Activated T-helper 1 cell treated with Interleukin-2 at 50 U/mL for 16 hours (primary cell): ENCODE measurements around the gene CENPW.

ENCODE experiments used
- DNase-seq: peaks from one replicate; pipeline ENCODE4 v3.0.0-alpha.2; 2020; ENCODE audit warnings: low read depth

CENPW gene

DNA sequence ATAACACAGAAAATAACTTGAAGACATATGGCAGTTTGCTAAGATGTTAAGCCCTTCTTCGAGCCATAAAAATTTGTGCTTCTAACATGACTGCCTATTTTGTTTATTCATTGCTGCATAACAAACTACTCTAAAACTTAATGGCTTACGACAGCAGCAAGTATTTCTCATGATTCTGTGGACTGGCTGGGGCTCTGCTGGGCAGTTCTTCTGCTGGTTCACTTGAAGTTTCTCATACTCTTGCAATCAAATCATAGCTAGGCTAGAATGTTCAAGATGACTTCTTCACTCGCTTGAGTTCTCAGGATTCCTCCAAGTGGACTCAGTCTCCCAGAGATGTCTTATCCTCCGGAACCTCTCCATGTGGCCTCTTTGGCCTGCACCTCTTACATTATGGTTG is 33.4 kb downstream of the CENPW start:
- no peak for DNase-seq

DNA sequence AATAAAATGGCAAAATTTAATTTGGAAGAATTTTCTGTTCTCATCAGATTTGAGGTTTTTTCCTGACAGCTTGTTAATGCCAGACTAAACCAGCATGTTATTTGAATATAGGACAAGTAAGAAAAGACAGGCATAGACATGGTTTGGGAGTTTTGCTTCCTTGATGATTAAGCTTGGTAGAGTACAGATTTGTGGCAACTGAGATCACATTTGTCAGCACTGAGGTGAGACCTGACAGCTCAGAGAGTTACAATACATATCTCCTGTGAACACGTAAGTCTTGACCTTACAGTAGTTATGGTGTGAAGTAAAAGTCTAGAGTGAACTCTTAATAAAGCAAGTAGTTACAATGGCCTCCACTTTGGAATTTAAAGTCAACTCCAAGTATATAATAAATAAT is 34.5 kb downstream of the CENPW start:
- no peak for DNase-seq

DNA sequence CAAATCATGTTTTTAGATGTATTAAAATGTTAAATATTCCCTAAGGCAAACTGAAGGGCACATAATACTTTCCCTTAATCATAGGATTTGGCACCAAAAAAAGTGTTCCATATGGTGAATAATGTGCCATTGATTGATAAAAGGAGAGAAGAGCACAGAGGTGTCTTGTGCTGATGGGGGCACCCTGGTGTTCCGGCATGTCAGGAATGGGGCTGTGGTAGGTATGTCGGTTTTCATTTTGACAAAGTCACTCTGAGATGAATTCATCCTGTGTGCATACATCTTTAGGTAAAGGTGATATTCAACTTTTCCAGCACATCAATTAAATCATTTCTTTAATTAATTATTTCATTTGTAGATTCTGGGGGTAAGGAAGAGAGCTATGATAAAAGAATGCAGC is 36.8 kb downstream of the CENPW start:
- no peak for DNase-seq

DNA sequence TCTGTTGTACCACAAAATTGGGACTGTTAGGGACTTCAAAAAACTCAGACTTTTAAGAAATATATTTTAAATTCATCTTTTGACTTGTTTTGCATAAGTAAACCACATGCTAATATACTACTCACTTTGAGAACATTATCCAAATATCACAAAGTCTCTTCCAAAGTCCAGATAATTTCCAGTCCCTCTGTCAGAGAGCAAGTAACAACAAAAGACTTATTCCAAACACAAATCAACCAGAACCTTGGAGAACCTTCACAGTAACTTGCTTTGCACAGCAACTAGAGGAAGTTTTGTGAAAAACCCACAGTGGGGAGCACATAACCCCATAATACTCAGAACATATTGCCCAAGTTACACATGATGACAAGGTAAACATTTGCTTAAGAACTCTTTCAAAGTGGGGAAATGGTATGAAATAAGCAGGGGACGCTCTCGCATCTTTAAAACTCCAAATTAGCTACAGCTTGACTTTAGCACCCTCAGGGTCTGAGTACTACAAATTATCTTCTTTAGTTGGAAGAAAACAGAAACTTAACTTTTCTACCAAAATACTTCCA is 37.8 kb downstream of the CENPW start:
- DNase-seq, result no peak

DNA sequence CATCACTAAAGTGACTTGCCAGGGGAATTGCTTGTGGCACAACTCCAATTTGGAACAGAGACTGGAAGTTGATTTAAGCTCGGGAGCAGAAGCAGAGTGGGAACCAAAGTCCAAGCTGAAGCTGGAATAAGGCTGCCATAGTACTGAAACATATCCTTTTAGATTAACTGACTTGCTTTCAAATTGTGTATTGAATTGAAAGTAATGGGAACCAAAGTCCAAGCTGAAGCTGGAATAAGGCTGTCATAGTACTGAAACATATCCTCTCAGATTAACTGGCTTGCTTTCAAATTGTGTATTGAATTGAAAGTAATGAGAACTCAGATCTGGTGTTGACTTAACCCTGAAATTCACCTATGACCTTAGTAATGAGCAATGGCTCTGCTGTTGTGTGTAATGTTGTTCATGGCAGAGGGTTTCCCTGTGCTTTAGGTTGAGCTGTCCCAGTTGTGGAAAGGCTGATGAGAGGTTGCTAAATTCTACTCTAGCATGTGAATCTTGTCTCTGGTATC is 40.2 kb downstream of the CENPW start:
- DNase-seq, result no peak

DNA sequence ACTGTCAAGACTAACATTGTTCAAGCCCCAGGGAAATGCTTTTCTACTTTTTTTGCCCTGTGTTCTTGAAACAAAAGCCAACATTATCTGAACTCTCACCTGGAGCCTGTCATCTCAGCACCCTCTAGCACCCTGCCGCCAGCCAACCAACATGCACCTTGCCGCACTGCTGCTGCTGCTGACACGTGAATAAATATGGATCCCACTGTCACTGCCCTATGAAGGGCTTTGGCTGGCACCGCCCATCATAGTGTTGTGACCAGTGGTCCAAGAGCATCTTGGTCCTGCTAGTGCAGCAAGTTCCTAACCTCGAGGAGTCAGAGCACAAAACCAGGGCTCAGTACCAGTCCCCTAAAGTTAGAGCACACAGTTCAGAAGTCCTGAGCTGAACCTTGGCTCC is 41.6 kb downstream of the CENPW start:
- DNase-seq, result no peak

DNA sequence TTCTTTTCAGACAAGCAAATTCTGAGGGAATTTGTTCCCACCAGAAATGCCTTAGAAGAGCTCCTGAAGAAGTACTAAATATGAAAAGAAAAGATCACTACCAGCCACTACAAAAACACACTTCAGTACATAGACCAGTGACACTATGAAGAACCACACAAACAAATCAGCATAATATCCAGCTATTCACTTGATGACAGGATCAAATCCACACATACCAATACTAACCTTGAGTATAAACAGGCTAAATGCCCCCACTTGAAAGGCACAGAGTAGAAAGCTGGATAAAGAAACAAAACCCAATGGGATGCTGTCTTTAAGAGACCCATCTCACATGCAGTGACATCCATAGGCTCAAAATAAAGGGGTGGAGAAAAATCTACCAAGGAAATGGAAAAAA is 43.3 kb downstream of the CENPW start:
- DNase-seq, result no peak

DNA sequence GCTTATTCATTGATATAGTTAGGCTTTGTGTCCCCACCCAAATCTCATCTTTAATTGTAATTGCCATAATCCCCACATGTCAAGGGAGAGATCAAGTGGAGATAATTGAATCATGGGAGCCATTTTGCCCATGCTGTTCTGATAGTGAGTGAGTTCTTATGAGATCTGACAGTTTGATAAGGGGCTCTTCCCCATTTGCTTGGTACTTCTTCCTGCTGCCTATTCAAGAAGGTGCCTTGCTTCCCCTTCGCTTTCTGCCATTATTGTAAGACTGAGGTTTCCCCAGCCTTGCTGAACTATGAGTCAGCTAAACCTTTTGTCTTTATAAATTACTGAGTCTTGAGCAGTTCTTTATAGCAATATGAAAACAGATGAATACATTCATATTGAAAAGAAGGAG is 45.6 kb downstream of the CENPW start:
- DNase-seq, result no peak

DNA sequence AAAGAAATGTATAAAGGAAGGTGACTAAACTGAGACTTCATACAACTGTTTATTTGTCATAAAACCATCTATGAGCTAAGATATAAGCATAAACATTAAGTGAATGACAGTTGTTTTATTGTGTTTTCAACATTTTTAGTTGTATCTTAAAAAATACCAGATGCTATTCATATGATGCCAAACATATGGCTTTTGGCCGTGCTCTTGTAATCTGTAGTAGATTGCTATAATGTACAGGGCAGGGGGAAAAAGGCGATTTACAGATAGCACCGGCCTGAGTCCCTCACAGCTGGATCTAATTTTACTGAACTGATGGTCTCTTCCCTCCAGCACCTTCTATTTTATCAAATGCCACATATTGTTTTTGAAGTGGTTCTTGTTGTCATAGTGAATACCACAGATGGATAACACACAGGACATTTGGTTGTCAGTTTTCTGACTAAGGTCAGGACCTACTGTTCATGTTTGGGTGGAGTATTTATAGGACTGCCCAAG is 48.2 kb downstream of the CENPW start:
- DNase-seq, result no peak

DNA sequence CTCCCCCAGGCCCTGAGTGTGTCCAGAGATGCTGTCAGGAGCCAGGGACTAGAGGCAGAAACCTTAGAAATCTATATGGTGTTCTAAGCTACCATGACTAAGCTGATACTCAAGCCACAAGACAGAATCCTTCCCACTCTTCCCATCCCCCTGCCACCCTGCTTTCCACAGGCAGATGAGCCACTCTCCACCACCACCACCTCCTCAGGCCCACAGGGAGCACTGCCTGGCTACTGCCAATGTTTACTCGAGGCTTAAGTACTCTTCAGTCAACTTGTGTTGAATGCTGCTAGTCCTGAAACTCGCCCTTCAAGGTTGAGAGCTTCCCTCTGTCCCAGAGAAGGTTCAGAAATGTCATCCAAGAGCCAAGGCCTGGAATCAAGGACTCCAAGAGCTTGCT is 56.2 kb downstream of the CENPW start:
- DNase-seq, result no peak
